Stimulated activated CD8-positive, alpha-beta memory T cell treated with anti-CD3 and anti-CD28 coated beads, Interleukin-4, amount 100 ng/mL, for 24 hours (primary cell): ENCODE measurements around the gene BTG1.
"Not testable (repeated sequence)": the region's sequence is repeated elsewhere in the genome, so short reads cannot be mapped to it uniquely, and the experiment has no call there.

ENCODE experiments used
- DNase-seq: peaks from one replicate; pipeline ENCODE4 v3.0.0-alpha.2; 2020; ENCODE audit warnings: low read depth

BTG1 gene

GRCh38 chr12:92098594-92099380, 46.9 kb downstream of the BTG1 start:
- DNase-seq: no peak

DNA sequence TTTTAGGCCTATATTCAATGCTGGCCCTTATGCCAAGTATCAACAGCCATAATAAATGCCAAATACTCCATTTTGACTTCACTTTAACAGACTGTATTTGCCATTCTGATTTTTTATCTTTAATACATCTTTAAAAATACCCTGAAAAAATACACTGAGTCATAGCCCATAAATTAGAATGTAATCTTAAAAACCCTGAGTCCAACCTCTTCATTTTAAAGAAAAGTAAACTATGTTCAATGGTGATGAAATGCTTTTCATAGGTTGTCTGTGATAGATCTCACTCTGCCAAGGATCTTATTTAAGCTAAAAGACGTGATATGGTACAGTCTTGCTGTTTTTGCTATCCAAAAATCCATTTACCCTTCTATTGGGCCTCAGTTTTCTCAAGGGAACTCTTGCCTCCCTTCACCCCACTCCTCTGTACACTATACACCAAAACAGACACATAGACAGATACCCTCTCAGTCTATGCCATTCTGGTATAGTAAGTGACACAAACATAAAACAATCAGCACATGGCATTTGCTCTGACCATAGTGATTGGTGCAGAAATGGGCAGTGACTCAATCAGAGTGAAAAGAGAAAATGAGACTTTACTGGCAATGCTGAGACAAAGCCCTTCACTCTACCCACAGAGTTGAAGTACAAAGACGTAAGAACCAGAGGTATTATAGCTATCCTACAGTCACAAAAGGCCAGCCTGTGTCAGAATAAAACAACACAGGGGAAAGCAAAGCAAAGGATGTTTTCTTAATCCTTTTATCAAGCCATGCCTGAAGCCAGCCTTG, 49.1 kb downstream of the BTG1 start:
- no peak for DNase-seq

GRCh38 chr12:92094751-92095161, 50.9 kb downstream of the BTG1 start:
- DNase-seq: no peak

- DNase-seq: not testable (repeated sequence)
Observed at GRCh38 chr12:92094301-92094700, 51.3 kb downstream of the BTG1 start.
